Measurements from ENCODE around the gene TULP1.
"Not testable (repeated sequence)": the region's sequence is repeated elsewhere in the genome, so short reads cannot be mapped to it uniquely, and the experiment has no call there.

TULP1 gene

DNA sequence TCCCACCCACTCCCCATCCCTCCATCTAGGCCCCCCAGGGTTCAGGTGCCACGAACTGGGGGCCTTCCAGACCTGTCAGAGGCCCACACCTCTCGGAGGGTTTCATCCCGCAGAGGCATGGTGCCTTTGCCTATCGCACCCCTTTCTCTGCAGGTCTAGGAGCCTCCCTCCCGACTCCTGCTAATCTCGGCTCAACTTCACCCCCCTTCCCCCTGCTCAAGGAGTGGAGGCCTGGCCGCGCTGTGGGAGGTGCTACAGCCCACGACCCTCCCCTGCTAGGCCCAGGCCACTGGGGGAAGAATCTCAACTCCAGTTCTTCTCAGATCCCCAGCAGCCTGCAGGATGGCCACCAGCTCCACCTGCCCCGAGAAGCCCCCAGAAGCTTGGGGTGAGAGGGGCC is at the start of gene TULP1:
Gene TULP1 (minus strand): TSS at position 157 of the 400 bp plus-strand sequence. CDS start 38 bp downstream, at position 119.
- DNase-seq (ENCODE audit: low spot score), result no peak

- DNase-seq (ENCODE audit: low spot score), result no peak
These were observed 49.4 kb upstream of the TULP1 start for GRCh38 chr6:35562060-35562459.

GRCh38 chr6:35561113-35561512 is 48.4 kb upstream of the TULP1 start:
- no peak for DNase-seq (ENCODE audit: low spot score)

DNA sequence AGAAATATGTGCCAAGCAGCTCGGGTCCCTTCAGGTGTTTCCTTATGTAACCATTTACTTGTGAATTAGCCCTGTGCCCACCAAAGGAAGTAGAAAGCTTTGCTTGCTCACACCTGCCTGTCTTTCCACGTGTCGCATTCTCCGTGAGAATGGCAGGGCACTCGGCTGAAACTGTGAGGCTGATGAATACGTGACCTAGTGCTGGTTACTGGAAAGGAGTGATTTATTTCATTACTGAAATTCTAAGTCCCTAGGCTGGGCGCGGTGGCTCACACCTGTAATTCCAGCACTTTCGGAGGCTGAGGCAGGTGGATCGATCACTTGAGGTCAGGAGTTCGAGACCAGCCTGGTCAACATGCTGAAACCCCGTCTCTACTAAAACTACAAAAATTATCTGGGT is 45.9 kb upstream of the TULP1 start:
- DNase-seq (ENCODE audit: low spot score), result no peak

DNA sequence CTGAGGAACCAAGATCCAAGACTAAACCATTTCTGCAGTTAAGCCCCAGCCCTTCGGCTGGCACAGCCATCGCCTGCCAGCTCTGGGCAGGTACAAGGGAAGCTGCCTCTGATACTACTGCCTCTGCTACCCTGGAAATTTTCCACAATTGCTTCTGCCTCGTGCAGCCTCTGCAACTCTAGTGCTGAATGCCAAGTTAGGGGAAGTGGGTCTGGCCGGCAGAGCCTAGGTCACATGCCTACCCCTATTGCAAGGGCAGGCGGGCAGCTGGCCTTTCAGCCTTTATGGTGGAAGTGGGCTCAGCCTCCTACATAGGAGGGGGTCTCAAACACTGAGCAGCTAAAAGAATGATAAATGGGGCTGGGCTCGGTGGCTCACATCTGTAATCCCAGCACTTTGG is 44.5 kb upstream of the TULP1 start:
- DNase-seq (ENCODE audit: low spot score), result no peak

DNA sequence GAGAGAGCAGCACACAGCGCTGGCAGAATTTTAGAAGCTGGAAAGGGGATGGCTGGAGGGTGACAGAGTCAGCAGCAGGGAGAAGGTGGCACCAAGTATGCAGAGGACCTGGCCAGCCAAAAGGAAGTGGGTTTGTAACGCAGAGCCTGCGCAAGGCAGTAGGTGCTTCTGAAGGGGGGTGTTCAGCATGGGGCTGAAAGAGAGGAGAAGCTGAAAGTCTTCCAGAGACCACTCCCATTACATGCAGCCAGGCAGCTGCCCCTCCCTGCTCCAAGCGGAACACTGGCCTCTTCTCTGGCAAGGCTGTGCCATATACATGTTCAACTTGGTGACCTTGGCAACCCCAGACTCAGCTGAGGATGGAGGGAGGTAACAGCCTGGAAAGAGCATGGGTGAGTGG is 42.1 kb upstream of the TULP1 start:
- no peak for DNase-seq (ENCODE audit: low spot score)

DNA sequence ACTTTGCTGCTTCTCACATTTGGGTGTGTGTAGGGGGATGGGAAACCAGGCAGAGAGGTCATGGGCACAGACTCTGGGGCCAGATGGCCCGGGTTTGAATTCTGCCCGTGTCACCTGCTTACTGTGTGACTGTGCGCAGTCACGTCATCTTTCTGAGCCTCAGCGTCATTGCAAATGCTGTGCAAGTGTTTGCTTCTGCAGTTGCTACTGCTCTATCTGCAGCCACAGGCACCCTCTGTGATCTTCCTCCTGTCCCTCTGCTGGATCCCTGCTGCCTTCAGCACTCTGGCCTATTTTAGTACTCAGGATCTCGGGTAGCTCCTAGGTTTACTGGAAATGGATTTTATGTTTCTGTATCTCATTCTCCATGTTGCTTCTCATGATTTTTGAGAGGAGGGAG is 40.6 kb upstream of the TULP1 start:
- no peak for DNase-seq (ENCODE audit: low spot score)

GRCh38 chr6:35552285-35552917 is 39.7 kb upstream of the TULP1 start:
- DNase-seq (ENCODE audit: low spot score), result peak; percentile 17

GRCh38 chr6:35550437-35550836 is 37.7 kb upstream of the TULP1 start:
- DNase-seq (ENCODE audit: low spot score), result no peak

DNA sequence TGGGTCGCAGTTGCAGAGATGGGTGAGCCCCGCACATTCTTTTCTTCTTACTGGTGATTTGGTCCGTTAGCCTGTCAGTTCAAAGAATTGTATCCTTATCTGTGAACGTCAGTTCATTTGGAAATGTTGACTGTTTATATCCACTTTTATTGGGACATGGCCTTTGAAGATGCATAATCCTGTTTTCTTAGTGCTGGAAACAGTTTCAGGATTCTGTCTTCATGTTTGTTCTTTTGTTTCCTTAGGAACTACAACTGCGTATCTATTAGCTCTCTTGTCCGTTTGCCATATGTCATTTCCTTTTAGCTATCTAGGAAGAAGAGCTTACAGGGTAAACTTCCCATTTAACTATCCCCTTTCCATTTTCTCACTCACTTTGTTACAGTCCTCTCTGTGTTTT is 35.0 kb upstream of the TULP1 start:
- no peak for DNase-seq (ENCODE audit: low spot score)

- no peak for DNase-seq (ENCODE audit: low spot score)
These were observed 32.2 kb upstream of the TULP1 start for GRCh38 chr6:35544769-35545361.

DNA sequence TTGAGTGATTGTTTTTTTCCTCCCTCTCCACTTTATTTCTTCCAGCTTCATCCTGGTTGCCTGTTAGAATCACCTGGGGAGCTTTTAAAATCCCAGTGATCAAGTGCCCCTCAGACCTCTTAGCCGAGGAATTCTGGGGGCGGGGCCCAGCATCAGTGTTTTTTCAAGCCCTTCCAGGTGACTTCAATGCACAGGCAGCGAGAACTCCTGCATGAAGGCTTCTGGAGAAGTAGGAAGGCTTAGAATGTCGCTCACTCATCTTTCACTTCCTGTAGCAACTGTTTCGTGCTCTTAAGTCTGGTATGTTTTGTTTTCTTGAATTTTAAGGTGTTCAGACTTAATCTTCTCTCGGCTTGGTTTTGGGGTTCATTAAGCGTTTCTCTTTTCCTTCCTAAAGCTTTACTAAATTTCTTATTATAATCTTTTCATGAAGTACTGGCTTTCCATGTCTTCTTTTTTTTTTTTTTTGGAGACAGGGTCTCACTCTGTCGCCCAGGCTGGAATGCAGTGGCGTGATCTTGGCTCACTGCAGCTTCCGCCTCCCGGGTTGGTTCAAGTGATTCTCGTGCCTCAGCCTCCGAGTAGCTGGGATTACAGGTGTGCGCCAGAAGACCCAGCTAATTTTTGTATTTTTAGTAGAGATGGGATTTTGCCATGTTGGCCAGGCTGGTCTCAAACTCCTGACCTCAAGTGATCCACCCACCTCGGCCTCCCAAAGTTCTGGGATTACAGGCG is 30.9 kb upstream of the TULP1 start:
- no peak for DNase-seq (ENCODE audit: low spot score)

DNA sequence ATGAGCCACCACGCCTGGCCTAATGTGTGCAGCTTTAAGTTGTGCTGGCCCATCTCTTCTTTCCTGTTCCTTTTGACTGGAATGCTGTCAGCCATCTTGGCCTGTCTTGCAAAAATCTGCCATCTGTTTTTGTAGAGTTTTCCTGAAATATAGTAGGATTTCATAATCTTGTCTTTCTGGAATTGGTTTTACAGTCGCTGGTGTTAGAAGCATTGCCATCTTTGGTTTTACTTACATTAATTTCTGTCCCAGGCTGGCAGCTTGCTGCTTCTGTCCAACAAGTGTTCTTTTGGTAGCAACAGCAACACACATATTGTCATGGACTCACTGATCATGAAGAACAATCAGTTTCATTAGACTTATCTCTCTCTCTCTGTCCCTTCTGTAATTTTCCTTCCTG is 29.1 kb upstream of the TULP1 start:
- no peak for DNase-seq (ENCODE audit: low spot score)

GRCh38 chr6:35539223-35539622 is 26.5 kb upstream of the TULP1 start:
- no peak for DNase-seq (ENCODE audit: low spot score)

GRCh38 chr6:35535847-35536246 is 23.2 kb upstream of the TULP1 start:
- not testable (repeated sequence) for DNase-seq (ENCODE audit: low spot score)

DNA sequence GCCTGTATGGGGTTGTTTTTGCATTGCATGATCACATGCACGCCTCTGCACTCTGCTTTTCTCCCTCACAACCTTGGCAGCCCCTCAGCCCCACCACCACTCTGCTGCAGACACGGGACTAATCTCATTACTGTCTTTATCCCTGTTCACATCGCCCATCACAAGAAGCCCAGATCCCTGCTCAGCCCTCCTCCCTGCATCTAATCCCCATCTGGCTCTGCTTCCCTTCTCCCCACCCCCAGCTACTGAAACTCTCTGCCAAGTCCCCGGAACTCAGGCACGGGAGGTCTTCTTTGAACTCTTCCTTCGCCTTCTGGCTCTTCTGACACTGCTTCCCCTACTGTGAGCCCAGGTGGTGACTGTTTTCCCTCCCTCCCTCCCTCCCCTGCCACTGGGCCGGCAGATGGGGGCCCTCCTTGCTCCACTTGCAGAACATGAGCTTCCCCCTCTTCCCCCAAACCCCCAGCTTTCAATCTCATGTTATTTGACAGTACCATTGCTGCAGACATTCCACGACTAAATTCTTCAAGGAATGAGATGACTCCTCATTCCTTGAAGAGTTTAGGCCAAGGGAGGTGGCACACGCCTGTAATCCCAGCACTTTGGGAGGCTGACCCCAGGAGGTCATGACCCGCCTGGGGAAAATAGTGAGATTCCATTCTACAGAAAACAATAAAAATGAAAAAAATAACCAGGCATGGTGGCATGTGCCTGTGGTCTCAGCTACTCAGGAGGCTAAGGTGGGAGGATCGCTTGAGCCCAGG is 21.9 kb upstream of the TULP1 start:
- DNase-seq (ENCODE audit: low spot score), result no peak

DNA sequence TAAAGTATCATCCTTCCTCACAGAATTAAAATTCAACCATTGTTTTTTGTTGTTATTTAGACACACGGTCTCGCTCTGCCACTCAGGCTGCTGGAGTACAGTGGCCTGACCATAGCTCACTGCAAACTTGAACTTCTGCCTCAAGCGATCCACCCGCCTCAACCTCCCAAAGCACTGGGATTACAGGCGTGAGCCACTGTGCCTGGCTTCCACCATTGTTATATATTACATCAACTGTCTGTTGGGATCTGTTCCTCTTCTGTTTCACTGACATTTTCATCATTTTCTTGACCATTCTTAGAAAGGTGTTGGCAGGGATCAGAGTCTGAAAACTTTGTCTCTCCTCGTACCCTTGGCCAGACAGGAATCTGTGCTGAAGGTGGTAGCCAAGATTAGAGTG is 21.3 kb upstream of the TULP1 start:
- no peak for DNase-seq (ENCODE audit: low spot score)

- DNase-seq (ENCODE audit: low spot score), result no peak
These were observed 19.4 kb upstream of the TULP1 start for GRCh38 chr6:35532126-35532525.

GRCh38 chr6:35524380-35525020 is 11.8 kb upstream of the TULP1 start:
- DNase-seq (ENCODE audit: low spot score), result no peak

DNA sequence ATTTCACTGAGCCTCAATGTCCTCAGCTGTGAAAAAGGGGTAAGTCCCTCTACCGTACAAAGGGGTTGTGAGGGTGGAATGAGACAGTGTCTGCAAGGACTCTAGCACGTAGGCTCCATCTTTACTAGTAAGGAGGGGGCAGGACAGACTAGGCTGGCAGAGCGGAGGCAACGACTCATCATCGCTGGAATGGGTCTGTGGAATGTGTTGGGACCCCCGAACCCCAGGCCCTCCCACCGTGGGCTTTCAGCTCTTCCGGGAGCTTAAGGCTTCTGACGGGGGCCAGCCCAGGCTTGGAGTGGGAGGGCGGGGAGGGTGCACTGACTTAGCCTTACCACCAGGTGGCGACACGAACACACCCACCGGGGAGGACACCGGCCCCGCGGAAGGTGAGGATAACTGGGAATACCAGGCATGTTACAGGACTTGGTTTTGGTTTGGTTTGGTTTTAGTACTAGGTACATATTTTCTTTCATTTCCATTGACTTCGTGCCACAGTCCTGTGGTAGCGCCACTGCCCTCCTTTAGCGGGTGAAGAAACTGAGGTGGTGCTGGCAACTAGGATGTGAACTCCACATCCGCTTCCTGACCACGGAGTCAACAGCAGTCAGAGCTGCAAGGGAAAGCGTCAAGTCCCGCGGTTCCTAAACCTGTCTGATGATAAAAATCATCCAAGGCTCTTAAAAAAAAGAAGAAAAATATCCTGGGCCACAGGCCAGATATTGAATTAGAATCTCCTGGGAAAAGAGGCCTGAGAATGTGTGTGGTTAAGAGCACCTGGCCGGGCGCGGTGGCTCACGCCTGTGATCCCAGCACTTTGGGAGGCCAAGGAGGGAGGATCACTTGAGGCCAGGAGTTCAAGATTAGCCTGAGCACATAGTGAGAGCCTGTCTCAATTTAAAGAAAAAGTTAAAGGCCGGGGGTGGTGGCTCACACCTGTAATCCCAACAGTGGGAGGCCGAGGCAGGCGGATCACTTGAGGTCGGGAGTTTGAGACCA is 10.3 kb upstream of the TULP1 start:
- DNase-seq (ENCODE audit: low spot score), result peak; percentile 71

DNA sequence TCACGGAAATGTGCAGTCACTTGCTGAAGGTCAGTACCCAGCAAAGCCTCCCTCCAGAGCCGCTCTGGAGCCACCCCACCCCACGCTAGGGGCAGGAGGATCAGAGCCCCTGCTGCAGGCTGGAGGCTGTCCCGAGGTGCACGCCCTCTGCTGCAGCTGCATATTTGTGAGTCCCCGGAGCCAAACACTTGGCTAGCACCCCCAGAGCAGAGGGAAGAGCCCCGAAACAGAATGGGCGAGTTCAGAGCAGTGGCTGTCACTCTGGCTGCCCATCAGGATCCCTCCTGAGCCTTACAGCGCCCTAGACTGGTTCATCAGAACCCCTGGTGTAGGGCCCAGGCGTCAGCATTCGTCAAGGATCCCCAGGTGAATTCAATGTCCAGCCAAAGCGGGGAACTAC is 9.5 kb upstream of the TULP1 start:
- no peak for DNase-seq (ENCODE audit: low spot score)

All from kidney capillary endothelial cell (primary cell).